ENCODE data around the gene USP37. TPM values are rescaled to one million over a fixed set of nuclear protein-coding genes. Genes with fewer than 3 reads are reported as not detected.

USP37 gene
- polyA plus RNA-seq, 2 of the 4 experiments (the other 2 are of a cell fraction), result 5.1 to 12.8 TPM

DNA sequence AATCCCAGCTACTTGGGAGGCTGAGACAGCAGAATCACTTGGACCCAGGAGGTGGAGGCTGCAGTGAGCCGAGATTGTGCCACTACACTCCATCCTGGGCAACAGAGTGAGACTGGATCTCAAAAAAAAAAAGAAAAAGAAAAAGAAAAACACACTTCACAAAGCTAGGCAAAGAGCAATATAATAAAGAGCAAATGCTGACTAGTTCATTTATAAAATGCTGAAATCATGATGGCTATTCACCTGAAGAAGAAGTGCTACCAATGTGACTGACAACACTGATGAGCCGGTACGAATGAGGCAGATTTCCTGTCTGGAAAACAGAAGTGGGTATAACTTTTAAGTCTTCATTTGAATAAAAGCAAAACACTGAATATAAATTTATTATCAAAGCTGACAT lies 111.3 kb downstream of the USP37 start:
- ATAC-seq (no peak), FAIRE-seq (no peak)
- 92% methylated on average over 3 of the region's 3 CpGs for WGBS (ENCODE audit: missing lambda C conversion rate)

DNA sequence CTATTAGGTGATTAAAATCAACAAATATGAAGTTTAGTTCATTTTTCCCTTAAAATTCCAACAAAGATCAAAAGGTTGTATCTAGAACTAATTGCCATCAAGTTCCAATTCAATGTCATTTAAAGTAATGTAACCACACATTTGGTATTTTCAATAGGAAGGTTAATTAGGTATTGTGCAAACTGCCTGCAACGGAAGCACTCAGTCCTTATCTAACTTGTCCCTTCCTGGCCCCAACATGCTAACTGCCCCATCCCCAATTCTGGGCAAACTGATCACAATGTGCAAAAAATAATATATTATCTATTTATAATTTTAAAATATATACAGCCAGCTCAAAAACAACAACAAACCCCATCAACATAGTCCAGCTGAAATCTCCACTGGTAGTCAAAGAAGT lies 116.1 kb downstream of the USP37 start:
- FAIRE-seq (no peak), ATAC-seq (no peak), DNase-seq (ENCODE audit: low read depth in 1 of 2, low spot score in 1 of 2) (no peak)
- ChIA-PET CTCF (interaction anchor here (3.2 kb wide), 1 partner anchor 13 kb away, joined by 23 read pairs; no protein-coding TSS in a partner anchor), POLR2A (no interaction called here)
- Histone ChIP-seq H3K9me3 (no peaks in the 10 kb centered on the region), H3K4me2 (no peak overlapping the region), H3K27ac (no peak overlapping the region), H3K4me3 (no peak overlapping the region), H3K4me1 (peaks cover 26% of the 10 kb centered on the region)
- TF ChIP-seq GATA3 (IDR thresholded peaks at IDR 0.05; ENCODE audit: borderline replicate concordance), result no peak
- no peak for TF ChIP-seq TP53 (CRISPR knock-in tag; IDR thresholded peaks at IDR 0.05)
- no peak for TF ChIP-seq RNF2 (IDR thresholded peaks at IDR 0.05; ENCODE audit: borderline replicate concordance, low read depth)
- no peak for TF ChIP-seq EHMT2 (IDR thresholded peaks at IDR 0.05; ENCODE audit: low read depth)
- no peak for TF ChIP-seq CHD4 (IDR thresholded peaks at IDR 0.05; ENCODE audit: borderline replicate concordance)
- no peak for TF ChIP-seq NFE2L2 (conservative IDR thresholded peaks at IDR 0.05; ENCODE audit: low read length)
- no peak for TF ChIP-seq NR3C1 (IDR thresholded peaks at IDR 0.05)
- no peak for TF ChIP-seq HDAC2 (IDR thresholded peaks at IDR 0.05)
- no peak for TF ChIP-seq HOXB5 (CRISPR knock-in tag; IDR thresholded peaks at IDR 0.05)
- no peak for TF ChIP-seq KDM5A (IDR thresholded peaks at IDR 0.05)
- TF ChIP-seq ESRRA (IDR thresholded peaks at IDR 0.05; ENCODE audit: borderline replicate concordance, low read length), result no peak
- no peak for TF ChIP-seq MYC (IDR thresholded peaks at IDR 0.05; ENCODE audit: borderline replicate concordance, low read length)
- TF ChIP-seq POLR2A (IDR thresholded peaks at IDR 0.05; ENCODE audit: low read length), result no peak
- no peak for TF ChIP-seq CEBPB (IDR thresholded peaks at IDR 0.05)
- WGBS (ENCODE audit: missing lambda C conversion rate), result 96% methylated on average over 1 of the region's 1 CpG

More for the DNA sequence above, 111.3 kb downstream of the USP37 start:
- no peak for DNase-seq (ENCODE audit: low read depth in 1 of 2, low spot score in 1 of 2)
- H3K4me2 ChIP-seq, result no peak overlapping the region
- no peak overlapping the region for H3K27ac ChIP-seq
- TF ChIP-seq MAFK (IDR thresholded peaks at IDR 0.05; ENCODE audit: partially characterized antibody), result peak; percentile 16
- no peak for TF ChIP-seq ZFP36 (IDR thresholded peaks at IDR 0.05; ENCODE audit: borderline replicate concordance, partially characterized antibody)
- ChIA-PET POLR2A (no interaction called here), CTCF (interaction anchor here (0.7 kb wide), 1 partner anchor 30 kb away, joined by 3 read pairs; no protein-coding TSS in a partner anchor)
- no peak overlapping the region for H3K4me3 ChIP-seq
- H3K9me3 ChIP-seq, result no peaks in the 10 kb centered on the region
- no peaks in the 10 kb centered on the region for H3K4me1 ChIP-seq

GRCh38 chr2:218448934-218449333 lies 119.2 kb downstream of the USP37 start:
- FAIRE-seq, result no peak
- CTCF ChIA-PET, result interaction anchor here (0.6 to 1.5 kb wide), 3 partner anchors 14 to 62 kb away, joined by 3 to 6 read pairs (median 3); no protein-coding TSS in a partner anchor
- H3K27ac ChIP-seq, result peak overlapping the region; percentile 62 to 67; a peak in 4 of 6 replicates
- H3K4me1 ChIP-seq, result peaks cover 40% of the 10 kb centered on the region
- WGBS (ENCODE audit: missing lambda C conversion rate), result 30% methylated on average over 3 of the region's 3 CpGs
- DNase-seq (ENCODE audit: low read depth in 1 of 2, low spot score in 1 of 2), result peak; percentile 44 to 70
- peak; percentile 70 to 81; a peak in 5 of 6 replicates for ATAC-seq
- H3K4me3 ChIP-seq, result no peak overlapping the region; the same call in 2 of the 3 replicates
- peak overlapping the region; percentile 75 for H3K4me2 ChIP-seq
- TF ChIP-seq CHD2 (IDR thresholded peaks at IDR 0.05; ENCODE audit: low read length, partially characterized antibody) (no peak), MAFK (IDR thresholded peaks at IDR 0.05; ENCODE audit: partially characterized antibody) (no peak), BCL3 (IDR thresholded peaks at IDR 0.05) (no peak), POLR2AphosphoS2 (conservative IDR thresholded peaks at IDR 0.05; ENCODE audit: low read length) (no peak), JUN (IDR thresholded peaks at IDR 0.05) (0 out of 5 replicates have a peak, but pooled peaks of 1 of the 2 experiments have one; percentile 27), JUNB (IDR thresholded peaks at IDR 0.05) (peak; percentile 49), CHD4 (IDR thresholded peaks at IDR 0.05; ENCODE audit: borderline replicate concordance) (no peak), GATA3 (IDR thresholded peaks at IDR 0.05; ENCODE audit: borderline replicate concordance) (peak; percentile 39; the same call in 1 of the 2 replicates), EP300 (IDR thresholded peaks at IDR 0.05) (no peak), POLR2A (IDR thresholded peaks at IDR 0.05; ENCODE audit: low read length) (no peak), FOSL2 (IDR thresholded peaks at IDR 0.05) (peak; percentile 58; the same call in 1 of the 2 replicates), FOSL2 (CRISPR knock-in tag; IDR thresholded peaks at IDR 0.05) (peak; percentile 91)
- H3K9me3 ChIP-seq, result no peaks in the 10 kb centered on the region
- POLR2A ChIA-PET, result no interaction called here
